GM20431 (cell line): ENCODE results near the gene OR51I2.

ENCODE experiments used
- in situ Hi-C: fragments of 300-500 bp; cut with MseI, MboI; formaldehyde crosslinking; loops from one replicate; pipeline ENCODE4 v1.15.0; 2020; ENCODE audit warnings: low sequenced_read_pairs; ENCODE audit not compliant: unreplicated experiment

OR51I2 gene

DNA sequence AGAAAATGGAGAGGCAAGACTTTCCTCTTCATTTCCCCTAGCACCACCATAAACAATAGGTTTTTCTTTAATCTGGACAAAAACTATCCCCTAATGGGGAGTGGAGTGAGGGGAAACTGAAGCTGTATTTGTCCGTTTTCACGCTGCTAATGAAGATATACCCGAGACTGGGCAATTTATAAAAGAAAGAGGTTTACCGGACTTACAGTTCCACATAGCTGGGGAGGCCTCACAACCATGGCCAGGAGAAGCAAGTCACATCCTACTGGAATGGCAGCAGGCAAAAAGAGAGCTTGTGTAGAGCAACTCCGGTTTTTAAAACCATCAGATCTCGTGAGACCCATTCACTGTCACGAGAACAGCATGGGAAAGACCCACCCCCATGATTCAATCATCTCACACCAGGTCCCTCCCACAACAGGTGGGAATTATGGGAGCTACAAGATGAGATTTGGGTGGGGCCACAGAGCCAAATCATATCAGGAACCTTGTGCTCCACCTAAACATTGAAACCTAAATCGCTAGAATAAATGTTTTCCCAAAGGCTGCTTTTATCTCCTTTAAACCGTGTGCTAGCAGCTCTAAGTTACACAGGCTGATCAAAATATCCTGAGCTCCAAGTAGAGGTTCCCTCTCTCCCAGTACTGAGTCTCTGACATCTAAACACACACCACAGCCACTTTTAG, 56.4 kb downstream of the OR51I2 start:
- in situ Hi-C loops: no loop called here
